Central memory CD4-positive, alpha-beta T cell (primary cell): ENCODE data around the gene MGAT5B.

Source experiments
- DNase-seq: peaks from one replicate; pipeline ENCODE4 v3.0.0; 2022

MGAT5B gene

GRCh38 chr17:76929601-76930000 is 61.4 kb downstream of the MGAT5B start:
- no peak for DNase-seq

GRCh38 chr17:76930107-76930506 is 61.9 kb downstream of the MGAT5B start:
- DNase-seq, result no peak

GRCh38 chr17:76932402-76933333 is 64.5 kb downstream of the MGAT5B start:
- no peak for DNase-seq

- DNase-seq, result no peak
Observed at GRCh38 chr17:76934561-76935320, 66.5 kb downstream of the MGAT5B start.

- DNase-seq, result no peak
Observed at GRCh38 chr17:76935331-76935730, 67.1 kb downstream of the MGAT5B start.

GRCh38 chr17:76937238-76937637 is 69.0 kb downstream of the MGAT5B start:
- DNase-seq, result no peak

- no peak for DNase-seq
Observed at GRCh38 chr17:76938009-76938408, 69.8 kb downstream of the MGAT5B start.

- no peak for DNase-seq
Observed at GRCh38 chr17:76940295-76940694, 72.1 kb downstream of the MGAT5B start.

- no peak for DNase-seq
Observed at GRCh38 chr17:76940738-76941350, 72.6 kb downstream of the MGAT5B start.

GRCh38 chr17:76943202-76943601 is 75.0 kb downstream of the MGAT5B start:
- no peak for DNase-seq

- DNase-seq, result no peak
Observed at GRCh38 chr17:76943781-76944213, 75.6 kb downstream of the MGAT5B start.

GRCh38 chr17:76944477-76944876 is 76.3 kb downstream of the MGAT5B start:
- no peak for DNase-seq

GRCh38 chr17:76946111-76946771 is 78.0 kb downstream of the MGAT5B start:
- no peak for DNase-seq

- no peak for DNase-seq
Observed at GRCh38 chr17:76946772-76947135, 78.5 kb downstream of the MGAT5B start.

GRCh38 chr17:76947309-76947708 is 79.1 kb downstream of the MGAT5B start:
- DNase-seq, result no peak

GRCh38 chr17:76947771-76948170 is 79.6 kb downstream of the MGAT5B start:
- no peak for DNase-seq

- no peak for DNase-seq
Observed at GRCh38 chr17:76948301-76948700, 80.1 kb downstream of the MGAT5B start.

GRCh38 chr17:76948726-76949342 is 80.6 kb downstream of the MGAT5B start:
- DNase-seq, result no peak

- no peak for DNase-seq
Observed at GRCh38 chr17:76949913-76950695, 81.9 kb downstream of the MGAT5B start.

GRCh38 chr17:76951375-76951905 is 83.2 kb downstream of the MGAT5B start:
- no peak for DNase-seq

GRCh38 chr17:76952402-76952801 is 84.2 kb downstream of the MGAT5B start:
- no peak for DNase-seq
